NOMO-1 treated with DMSO at 0.1 percent for 48 hours (cell line): ENCODE results near the gene TMEM135.

Source experiments
- DNase-seq: peaks from one replicate; lab custom pipeline; 2025; ENCODE audit not compliant: unreplicated experiment; lab: John Stamatoyannopoulos, UW

The TMEM135 gene

GRCh38 chr11:87347854-87348253 is 310.1 kb downstream of the TMEM135 start:
- DNase-seq: no peak

- peak; percentile 66 for DNase-seq
Observed at GRCh38 chr11:87351676-87352075, 313.9 kb downstream of the TMEM135 start.

- peak; percentile 54 for DNase-seq
Observed at GRCh38 chr11:87352759-87353707, 315.3 kb downstream of the TMEM135 start.

DNA sequence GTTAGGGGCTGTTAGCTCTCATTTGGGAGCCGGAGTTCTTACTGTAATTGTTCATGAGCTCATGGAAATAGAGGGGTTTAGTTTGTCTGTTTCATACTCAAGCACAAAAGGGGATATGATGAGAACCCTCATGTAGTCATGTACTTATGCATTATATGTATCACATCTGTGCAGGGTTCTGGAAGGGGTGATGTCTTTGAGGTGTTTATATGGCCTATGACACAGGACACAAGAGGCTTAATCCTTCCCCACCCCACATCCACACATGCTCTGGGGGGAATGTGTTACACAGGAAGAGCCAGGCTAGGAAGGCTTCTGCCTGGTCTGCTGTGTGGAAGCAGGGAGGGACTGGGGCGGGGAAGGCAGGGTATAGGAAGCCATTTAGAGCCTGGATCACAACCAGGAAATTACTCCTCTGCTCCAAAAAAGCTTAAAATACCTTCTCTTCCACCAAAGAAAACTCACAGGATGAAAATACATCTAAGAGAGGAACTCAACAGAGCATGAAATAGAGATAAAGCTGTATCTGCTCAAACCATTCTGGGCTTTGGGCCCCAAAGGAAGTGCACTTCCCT is 316.1 kb downstream of the TMEM135 start:
- DNase-seq: no peak

DNA sequence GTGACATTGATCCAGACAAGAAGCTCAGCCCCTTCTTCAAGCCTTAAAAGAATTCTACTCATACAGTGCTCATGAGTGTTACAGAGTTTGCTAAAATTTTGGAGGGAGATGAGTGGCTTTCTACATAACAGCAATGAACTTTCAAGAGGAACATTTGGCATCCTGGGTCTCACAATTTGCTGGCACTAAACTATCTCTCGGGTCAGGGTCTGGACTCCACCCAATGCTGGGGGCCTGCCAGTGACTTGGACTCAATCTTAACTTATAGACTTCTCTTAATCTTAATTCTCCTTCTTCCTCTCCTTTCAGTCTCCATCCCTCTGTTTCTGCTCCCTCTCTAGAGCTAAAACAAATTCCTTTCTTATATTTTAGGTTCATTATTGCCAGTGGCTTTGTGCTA is 317.9 kb downstream of the TMEM135 start:
- no peak for DNase-seq

DNA sequence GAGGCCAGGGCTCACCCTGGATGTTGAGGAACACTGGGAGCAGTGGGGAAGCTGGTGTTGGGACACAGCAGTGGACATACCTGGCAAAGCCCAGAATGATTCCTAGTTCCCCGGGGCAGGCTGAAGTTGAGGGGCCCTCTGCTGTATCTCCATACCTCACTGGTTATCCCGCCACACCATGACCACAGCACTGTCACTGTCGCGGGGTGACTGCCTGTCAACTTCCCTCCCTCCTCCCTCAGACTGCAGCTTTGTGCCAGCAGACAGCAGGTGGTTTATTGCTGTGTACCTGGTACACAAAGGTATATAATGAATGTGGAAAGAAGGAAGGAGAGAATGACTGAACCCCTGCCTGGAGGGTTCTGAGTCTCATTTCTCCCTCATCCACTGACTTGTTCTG is 318.7 kb downstream of the TMEM135 start:
- DNase-seq: no peak

GRCh38 chr11:87358461-87358860 is 320.7 kb downstream of the TMEM135 start:
- DNase-seq: no peak

DNA sequence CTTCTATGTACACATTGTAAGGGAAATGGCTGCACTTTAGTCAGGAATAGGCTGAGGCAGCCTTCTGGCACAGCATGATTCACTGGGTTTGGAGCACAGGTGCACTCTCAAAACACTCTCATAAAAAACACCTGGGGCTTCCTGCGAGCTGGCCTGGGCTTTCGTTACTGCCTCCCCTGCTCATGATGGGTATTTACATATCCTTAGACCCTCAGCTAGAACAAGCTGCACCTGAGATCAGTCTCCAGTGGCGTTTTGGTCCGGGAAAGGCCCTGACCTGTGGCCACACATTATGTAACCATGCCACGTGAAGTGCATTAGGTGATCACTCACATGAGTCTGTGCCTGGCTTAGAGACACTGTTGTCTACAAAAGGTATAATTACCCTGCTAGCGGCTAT is 321.7 kb downstream of the TMEM135 start:
- no peak for DNase-seq

GRCh38 chr11:87361891-87362290 is 324.2 kb downstream of the TMEM135 start:
- DNase-seq: no peak

DNA sequence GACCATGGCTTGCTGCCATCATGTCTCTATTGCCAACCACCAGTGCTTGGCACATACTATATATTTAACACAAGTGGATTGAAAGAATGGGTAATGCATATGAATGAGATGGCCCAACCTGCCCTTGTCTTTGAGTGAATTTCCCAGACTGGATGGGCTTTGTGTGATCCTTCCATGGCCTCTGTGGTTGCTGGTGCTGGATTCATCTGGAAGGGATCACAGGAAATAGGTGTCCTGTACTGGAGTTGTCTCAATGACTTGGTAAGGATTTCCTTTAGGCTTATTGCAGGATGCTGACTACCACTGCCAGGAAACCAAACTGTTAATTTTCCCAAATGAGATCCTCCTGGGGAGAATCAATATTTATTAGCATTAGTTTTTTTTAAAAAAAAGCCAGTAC is 328.6 kb downstream of the TMEM135 start:
- DNase-seq: no peak

DNA sequence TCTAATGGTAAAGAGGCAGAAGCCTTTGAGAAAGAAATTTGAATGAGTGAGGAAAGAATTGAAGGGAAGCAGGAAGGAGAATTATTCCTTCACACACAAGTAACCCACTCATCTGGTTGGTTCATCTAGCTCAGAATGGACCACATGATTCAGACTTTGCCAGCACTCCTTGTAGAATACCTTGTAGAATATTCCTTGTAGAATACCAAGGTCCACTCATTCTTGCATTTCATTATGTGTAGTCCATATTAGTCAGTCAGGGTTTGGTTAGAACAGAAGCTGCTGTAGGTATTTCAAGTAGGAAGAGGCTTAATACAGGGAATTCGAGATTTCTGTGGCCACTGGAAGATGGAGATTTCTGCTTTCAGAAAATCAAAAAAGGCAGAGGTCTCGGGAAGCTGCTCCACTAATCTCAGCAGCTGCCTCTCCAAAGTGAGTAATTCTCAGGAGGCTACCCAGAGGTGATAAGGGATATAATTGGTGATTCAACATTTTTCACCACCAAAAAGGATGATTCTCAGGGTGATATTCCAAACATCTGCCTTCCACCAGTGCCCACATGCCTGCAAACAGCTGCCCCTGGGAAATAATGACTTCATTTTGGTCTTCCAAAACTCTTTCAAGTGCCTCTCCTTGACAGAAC is 329.1 kb downstream of the TMEM135 start:
- DNase-seq: no peak

GRCh38 chr11:87368151-87368550 is 330.4 kb downstream of the TMEM135 start:
- DNase-seq: no peak

DNA sequence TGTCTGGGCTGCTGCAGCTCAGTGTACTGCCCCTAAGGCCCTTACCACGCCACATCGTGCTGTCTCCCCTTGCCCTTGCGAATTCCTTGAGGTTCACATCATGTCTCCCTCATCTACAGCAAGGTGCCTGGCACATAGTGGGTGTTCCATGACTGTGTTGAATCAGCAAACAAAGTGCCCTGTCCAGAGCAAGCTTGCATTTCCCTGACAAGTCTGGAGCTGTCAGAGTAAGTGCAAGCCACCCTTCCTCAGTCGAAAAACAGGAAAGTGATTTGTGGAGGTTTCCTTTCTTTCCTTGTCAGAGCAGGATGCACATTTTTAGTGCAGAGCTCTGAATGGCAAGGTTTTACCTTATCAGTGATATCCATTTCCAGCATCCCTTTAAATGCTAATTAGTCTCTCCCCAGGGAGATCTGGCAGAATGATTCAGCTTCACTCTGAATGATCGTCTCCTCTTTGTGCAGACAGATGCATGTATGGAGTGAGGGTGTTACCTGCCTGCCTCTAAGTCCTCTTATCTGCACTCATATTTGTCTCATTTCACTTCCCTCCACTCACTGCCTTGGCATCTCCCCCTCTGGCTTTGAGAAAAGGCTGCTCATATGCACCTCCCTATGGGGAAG is 331.2 kb downstream of the TMEM135 start:
- no peak for DNase-seq

DNA sequence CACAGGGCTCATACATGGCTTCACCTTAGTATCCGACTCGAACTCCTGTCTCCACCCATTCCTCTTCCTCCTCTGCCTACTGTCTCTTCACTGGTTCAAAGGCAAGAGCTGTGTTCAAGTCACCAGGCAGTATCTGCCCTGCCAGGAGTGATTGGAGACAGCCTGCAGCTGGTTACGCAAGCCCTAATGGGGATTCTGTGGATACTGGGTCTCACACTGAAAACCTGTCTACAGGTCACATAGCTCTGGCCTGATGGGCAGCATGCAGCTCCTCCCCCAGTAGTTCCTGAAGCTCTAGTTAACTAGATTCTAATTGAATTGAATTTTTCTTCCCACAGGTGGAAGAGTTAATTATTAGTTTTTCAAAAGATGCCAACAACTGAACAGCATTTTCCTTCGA is 332.2 kb downstream of the TMEM135 start:
- no peak for DNase-seq

DNA sequence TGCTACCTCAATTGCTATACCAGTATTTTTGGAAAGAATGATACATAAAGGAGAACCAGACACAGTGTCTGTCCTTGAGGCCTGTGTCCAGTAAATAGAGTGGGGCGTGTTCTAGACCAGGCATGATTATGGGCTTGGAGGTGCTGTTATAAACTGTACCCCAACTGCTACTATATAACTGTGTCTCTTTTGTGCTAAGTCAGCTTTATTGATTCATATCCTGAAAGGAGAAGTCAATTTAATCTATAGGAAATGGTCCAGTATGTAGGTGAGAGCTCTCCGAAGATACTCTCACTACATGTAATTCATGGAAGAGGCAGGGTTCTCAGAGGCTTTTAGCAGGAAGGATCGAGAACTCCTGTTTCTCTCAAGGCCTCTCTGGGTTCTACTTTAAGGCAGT is 334.3 kb downstream of the TMEM135 start:
- DNase-seq: no peak
